C4-2B (cell line): ENCODE results near the gene ILKAP.

ENCODE experiments used
- ZFX ChIP-seq: fragments of 450-650 bp; IDR thresholded peaks from 2 replicates; pipeline ENCODE4 v1.6.1; 2017
- TF ChIP-seq, protein P1 (sequence below): fragments of 450-650 bp; conservative IDR thresholded peaks from 2 replicates; pipeline ENCODE4 v1.5.1; 2017; ENCODE audit warnings: mild to moderate bottlenecking

DNA sequence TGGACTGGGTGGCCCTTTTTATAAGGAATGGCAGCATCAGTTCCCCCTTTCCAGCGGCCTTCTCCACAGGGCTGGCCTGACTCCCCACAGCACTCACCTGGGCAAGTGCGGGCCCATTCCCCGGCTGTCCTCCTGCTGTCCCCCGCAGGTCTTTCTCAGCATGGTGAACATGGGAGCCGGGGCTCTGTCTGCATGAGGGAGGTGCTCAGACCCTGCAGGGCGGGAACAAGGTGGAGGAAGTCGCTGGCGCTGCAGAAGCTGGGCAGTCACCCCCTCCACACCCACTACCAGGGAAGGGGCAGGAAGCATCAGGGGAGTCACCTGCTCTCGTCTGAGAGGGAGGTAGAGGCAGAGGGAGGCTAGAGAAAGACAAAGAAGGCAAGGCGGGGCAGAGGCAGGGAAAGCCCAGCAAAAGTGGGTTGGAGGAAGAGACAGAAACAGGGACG lies 24.1 kb upstream of the ILKAP start:
- TF ChIP-seq, protein P1, sequence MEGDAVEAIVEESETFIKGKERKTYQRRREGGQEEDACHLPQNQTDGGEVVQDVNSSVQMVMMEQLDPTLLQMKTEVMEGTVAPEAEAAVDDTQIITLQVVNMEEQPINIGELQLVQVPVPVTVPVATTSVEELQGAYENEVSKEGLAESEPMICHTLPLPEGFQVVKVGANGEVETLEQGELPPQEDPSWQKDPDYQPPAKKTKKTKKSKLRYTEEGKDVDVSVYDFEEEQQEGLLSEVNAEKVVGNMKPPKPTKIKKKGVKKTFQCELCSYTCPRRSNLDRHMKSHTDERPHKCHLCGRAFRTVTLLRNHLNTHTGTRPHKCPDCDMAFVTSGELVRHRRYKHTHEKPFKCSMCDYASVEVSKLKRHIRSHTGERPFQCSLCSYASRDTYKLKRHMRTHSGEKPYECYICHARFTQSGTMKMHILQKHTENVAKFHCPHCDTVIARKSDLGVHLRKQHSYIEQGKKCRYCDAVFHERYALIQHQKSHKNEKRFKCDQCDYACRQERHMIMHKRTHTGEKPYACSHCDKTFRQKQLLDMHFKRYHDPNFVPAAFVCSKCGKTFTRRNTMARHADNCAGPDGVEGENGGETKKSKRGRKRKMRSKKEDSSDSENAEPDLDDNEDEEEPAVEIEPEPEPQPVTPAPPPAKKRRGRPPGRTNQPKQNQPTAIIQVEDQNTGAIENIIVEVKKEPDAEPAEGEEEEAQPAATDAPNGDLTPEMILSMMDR, result no peak
- TF ChIP-seq ZFX, result no peak
